Central memory CD8-positive, alpha-beta T cell (primary cell): ENCODE data around the gene GPRC6A.
"Not testable (repeated sequence)": the region's sequence is repeated elsewhere in the genome, so short reads cannot be mapped to it uniquely, and the experiment has no call there.

Experiments
- ATAC-seq: fragments of 150-1000 bp; cut with Tn5 transposase; replicated peaks from 2 replicates; pipeline ENCODE4 v1.10.0; 2022; ENCODE audit warnings: mild to moderate bottlenecking, moderate FRiP score, moderate number of reproducible peaks; ENCODE audit not compliant: poor library complexity, severe bottlenecking; ENCODE audit errors: extremely low read depth
- DNase-seq, 2 donors: peaks; one replicate each; pipeline ENCODE4 v3.0.0; 2021; ENCODE audit warnings: low spot score in 2 of 2
- H3K27ac Mint-ChIP-seq: one replicate; pipeline ENCODE4 v1.8.0; 2022; ENCODE audit warnings: low read depth, mild to moderate bottlenecking, moderate library complexity, mixed read lengths
- H3K27me3 Mint-ChIP-seq: one replicate; pipeline ENCODE4 v1.8.0; 2022; ENCODE audit warnings: mixed read lengths
- H3K36me3 Mint-ChIP-seq: one replicate; pipeline ENCODE4 v1.8.0; 2022; ENCODE audit warnings: mild to moderate bottlenecking, moderate library complexity, mixed read lengths; ENCODE audit not compliant: insufficient read depth
- H3K4me1 Mint-ChIP-seq: one replicate; pipeline ENCODE4 v1.8.0; 2022; ENCODE audit warnings: mixed read lengths
- H3K4me3 Mint-ChIP-seq: one replicate; pipeline ENCODE4 v1.8.0; 2022; ENCODE audit warnings: mild to moderate bottlenecking, moderate library complexity, mixed read lengths
- H3K9me3 Mint-ChIP-seq: one replicate; pipeline ENCODE4 v1.8.0; 2022; ENCODE audit warnings: mixed read lengths

The GPRC6A gene

GRCh38 chr6:116834526-116834925, 5.6 kb upstream of the GPRC6A start:
- peaks cover 11% of the 10 kb centered on the region for H3K9me3 Mint-ChIP-seq
- ATAC-seq, DNase-seq, H3K27me3 Mint-ChIP-seq, H3K27ac Mint-ChIP-seq, H3K36me3 Mint-ChIP-seq, H3K4me3 Mint-ChIP-seq, H3K4me1 Mint-ChIP-seq: not testable (repeated sequence)

GRCh38 chr6:116827561-116828240, 1.2 kb downstream of the GPRC6A start:
- no peaks in the 10 kb centered on the region for H3K4me1 Mint-ChIP-seq
- H3K4me3 Mint-ChIP-seq = no peak overlapping the region
- no peaks in the 10 kb centered on the region for H3K36me3 Mint-ChIP-seq
- DNase-seq (no peak), ATAC-seq (no peak)
- H3K27me3 Mint-ChIP-seq = no peaks in the 10 kb centered on the region
- peaks cover 10% of the 10 kb centered on the region for H3K9me3 Mint-ChIP-seq
- H3K27ac Mint-ChIP-seq = no peak overlapping the region

- not testable (repeated sequence) for H3K27ac Mint-ChIP-seq, H3K4me3 Mint-ChIP-seq, DNase-seq, ATAC-seq, H3K36me3 Mint-ChIP-seq, H3K9me3 Mint-ChIP-seq, H3K27me3 Mint-ChIP-seq, H3K4me1 Mint-ChIP-seq
Observed at GRCh38 chr6:116816336-116816735, 12.5 kb downstream of the GPRC6A start.

DNA sequence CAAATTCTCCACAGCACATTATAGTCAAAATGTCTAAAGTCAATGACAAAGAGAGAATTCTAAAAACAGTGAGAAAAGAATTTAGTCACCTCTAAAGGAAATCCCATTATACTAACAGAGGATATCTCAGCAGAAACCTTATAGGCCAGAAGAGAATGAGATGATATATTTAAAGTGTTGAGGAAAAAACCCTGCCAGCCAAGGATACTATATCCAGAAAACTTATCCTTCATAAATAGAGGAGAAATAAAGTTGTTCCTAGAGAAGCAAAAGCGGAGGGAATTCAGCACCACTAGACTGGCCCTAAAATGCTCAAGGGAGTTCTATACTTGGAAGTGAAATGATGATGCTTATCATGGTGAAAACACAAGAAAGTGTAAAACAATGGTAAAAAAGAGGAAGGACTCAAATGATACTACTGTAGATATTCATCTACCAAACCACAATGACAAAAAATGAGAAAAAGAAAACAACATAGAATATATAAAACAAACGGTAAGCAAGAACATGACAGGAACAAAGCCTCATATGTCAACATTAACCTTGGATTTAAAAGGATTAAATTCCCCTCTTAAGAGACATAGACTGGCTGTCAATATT, 16.7 kb downstream of the GPRC6A start:
- DNase-seq = no peak
- Mint-ChIP-seq H3K4me1 (no peaks in the 10 kb centered on the region), H3K4me3 (no peak overlapping the region), H3K27me3 (peaks cover 20% of the 10 kb centered on the region), H3K27ac (no peak overlapping the region), H3K9me3 (peaks cover 6% of the 10 kb centered on the region), H3K36me3 (peaks cover 1% of the 10 kb centered on the region)
- no peak for ATAC-seq

- H3K4me3 Mint-ChIP-seq = no peak overlapping the region
- no peaks in the 10 kb centered on the region for H3K9me3 Mint-ChIP-seq
- no peaks in the 10 kb centered on the region for H3K36me3 Mint-ChIP-seq
- ATAC-seq (no peak), DNase-seq (no peak)
- no peak overlapping the region for H3K27ac Mint-ChIP-seq
- H3K27me3 Mint-ChIP-seq = peaks cover 65% of the 10 kb centered on the region
- H3K4me1 Mint-ChIP-seq = no peaks in the 10 kb centered on the region
Observed at GRCh38 chr6:116801971-116802370, 26.9 kb downstream of the GPRC6A start.

DNA sequence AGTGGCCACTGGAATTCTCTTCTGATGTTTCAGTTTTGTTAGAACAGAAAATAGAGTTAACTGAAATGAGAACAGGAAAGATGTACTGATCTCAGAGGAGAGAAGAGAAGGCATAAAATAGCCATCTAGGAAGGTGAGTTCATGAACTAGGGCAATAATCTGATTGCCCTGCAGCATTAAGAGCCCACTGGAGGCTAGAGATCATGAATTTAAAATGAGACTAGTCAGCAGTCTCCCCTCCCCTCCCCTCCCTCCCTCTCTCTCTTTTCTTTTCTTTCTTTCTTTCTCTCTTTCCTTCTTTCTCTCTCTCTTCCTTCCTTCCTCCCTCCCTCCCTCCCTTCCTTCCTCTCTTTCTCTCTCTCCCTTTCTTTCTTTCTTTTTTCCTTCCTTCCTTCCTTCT, 28.9 kb downstream of the GPRC6A start:
- Mint-ChIP-seq H3K9me3 (no peaks in the 10 kb centered on the region), H3K27ac (no peak overlapping the region), H3K36me3 (no peaks in the 10 kb centered on the region), H3K4me3 (no peak overlapping the region), H3K4me1 (no peaks in the 10 kb centered on the region), H3K27me3 (peaks cover 51% of the 10 kb centered on the region)
- ATAC-seq (no peak), DNase-seq (no peak)

- no peaks in the 10 kb centered on the region for H3K36me3 Mint-ChIP-seq
- no peaks in the 10 kb centered on the region for H3K9me3 Mint-ChIP-seq
- DNase-seq (no peak), ATAC-seq (no peak)
- H3K4me3 Mint-ChIP-seq = no peak overlapping the region
- no peaks in the 10 kb centered on the region for H3K4me1 Mint-ChIP-seq
- H3K27ac Mint-ChIP-seq = no peak overlapping the region
- peaks cover 39% of the 10 kb centered on the region for H3K27me3 Mint-ChIP-seq
Observed at GRCh38 chr6:116797585-116797984, 31.3 kb downstream of the GPRC6A start.

- no peaks in the 10 kb centered on the region for H3K4me1 Mint-ChIP-seq
- H3K27ac Mint-ChIP-seq = no peak overlapping the region
Observed at GRCh38 chr6:116793224-116793623, 35.7 kb downstream of the GPRC6A start.

DNA sequence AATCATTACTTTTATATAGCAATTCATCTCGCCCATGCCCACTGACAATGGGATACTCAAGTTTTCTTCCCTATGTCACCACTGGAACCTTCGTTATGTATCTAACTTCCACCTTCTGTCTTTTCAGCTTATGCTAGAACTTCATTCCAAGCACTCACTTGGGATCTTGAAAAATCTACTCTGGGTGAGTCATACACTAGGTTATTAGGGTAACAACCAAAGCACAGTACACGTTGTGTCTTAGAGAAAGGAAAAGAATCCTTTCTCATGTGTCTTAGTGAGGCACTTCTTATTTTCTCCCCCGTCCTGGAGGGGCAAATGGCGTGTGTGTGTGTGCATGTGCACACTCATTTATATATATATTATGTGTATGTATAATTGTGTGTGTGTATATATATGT, 45.0 kb downstream of the GPRC6A start:
- ATAC-seq (no peak), DNase-seq (no peak)
- peaks cover 2% of the 10 kb centered on the region for H3K36me3 Mint-ChIP-seq
- no peaks in the 10 kb centered on the region for H3K9me3 Mint-ChIP-seq
- peaks cover 46% of the 10 kb centered on the region for H3K27me3 Mint-ChIP-seq
- H3K4me1 Mint-ChIP-seq = no peaks in the 10 kb centered on the region
- no peak overlapping the region for H3K4me3 Mint-ChIP-seq
- H3K27ac Mint-ChIP-seq = no peak overlapping the region

More at GRCh38 chr6:116793224-116793623, 35.7 kb downstream of the GPRC6A start:
- Mint-ChIP-seq H3K27me3 (peaks cover 14% of the 10 kb centered on the region), H3K4me3 (no peak overlapping the region), H3K9me3 (no peaks in the 10 kb centered on the region), H3K36me3 (no peaks in the 10 kb centered on the region)
- no peak for DNase-seq
- ATAC-seq = no peak

DNA sequence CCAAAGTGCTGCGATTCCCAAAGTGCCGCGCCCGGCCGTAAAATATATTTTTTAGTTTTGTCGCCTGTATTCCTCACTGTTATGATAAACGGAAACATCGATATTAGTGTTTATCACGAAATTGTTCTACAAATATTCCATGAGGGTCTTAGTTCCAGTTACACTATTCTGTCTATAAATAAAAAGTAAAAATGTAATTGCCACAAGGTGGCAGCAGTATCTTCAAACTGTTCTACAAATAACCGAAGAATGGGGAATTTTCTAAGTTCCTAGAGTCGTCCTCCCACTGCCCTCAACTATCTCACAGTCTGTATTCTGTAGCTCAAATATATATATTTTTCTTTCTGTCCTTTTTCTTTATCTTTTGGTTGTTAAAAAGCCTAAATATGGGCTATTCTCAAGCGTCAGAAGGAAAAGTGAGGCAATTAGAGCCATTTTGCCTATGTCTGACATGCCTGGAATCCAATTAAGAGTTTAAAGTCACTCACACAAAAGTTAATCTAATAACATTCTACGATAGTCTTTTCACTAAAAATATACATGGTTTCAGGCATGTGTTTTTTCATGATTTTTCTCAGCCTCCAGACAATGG, 49.2 kb downstream of the GPRC6A start:
- no peak overlapping the region for H3K27ac Mint-ChIP-seq
- H3K36me3 Mint-ChIP-seq = peaks cover 2% of the 10 kb centered on the region
- no peak overlapping the region for H3K4me3 Mint-ChIP-seq
- ATAC-seq (no peak), DNase-seq (no peak)
- H3K4me1 Mint-ChIP-seq = no peaks in the 10 kb centered on the region
- H3K27me3 Mint-ChIP-seq = peaks cover 29% of the 10 kb centered on the region
- H3K9me3 Mint-ChIP-seq = no peaks in the 10 kb centered on the region

DNA sequence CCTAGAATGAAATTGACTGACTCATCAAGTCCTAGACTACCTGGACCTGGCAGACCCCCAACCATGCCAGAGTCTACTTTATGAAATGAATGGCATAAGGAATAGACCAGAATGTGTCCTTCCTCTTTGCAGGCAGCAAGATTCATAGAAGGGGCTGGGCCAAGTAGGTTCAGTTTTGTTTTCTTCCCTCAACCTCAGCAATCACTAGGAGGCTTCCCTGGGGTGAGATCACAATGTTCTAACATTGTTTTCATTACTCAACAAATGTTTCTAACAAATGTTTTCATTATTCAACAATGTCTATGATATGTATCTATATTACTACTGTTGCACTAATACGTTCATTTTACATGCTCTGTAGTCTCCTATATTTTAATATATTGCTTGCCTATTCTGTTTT, 55.0 kb downstream of the GPRC6A start:
- Mint-ChIP-seq H3K9me3 (no peaks in the 10 kb centered on the region), H3K27me3 (peaks cover 22% of the 10 kb centered on the region), H3K27ac (no peak overlapping the region), H3K36me3 (no peaks in the 10 kb centered on the region), H3K4me1 (no peaks in the 10 kb centered on the region), H3K4me3 (no peak overlapping the region)
- ATAC-seq = no peak
- no peak for DNase-seq

GRCh38 chr6:116772450-116772849, 56.4 kb downstream of the GPRC6A start:
- Mint-ChIP-seq H3K4me1 (no peaks in the 10 kb centered on the region), H3K9me3 (no peaks in the 10 kb centered on the region), H3K36me3 (no peaks in the 10 kb centered on the region), H3K27ac (no peak overlapping the region), H3K27me3 (peaks cover 30% of the 10 kb centered on the region), H3K4me3 (no peak overlapping the region)
- no peak for ATAC-seq
- DNase-seq = no peak

GRCh38 chr6:116767715-116768114, 61.2 kb downstream of the GPRC6A start:
- ATAC-seq (no peak), DNase-seq (no peak)
- no peak overlapping the region for H3K4me3 Mint-ChIP-seq
- H3K27ac Mint-ChIP-seq = no peak overlapping the region
- H3K27me3 Mint-ChIP-seq = peaks cover 76% of the 10 kb centered on the region
- H3K9me3 Mint-ChIP-seq = no peaks in the 10 kb centered on the region
- peaks cover 9% of the 10 kb centered on the region for H3K4me1 Mint-ChIP-seq
- H3K36me3 Mint-ChIP-seq = no peaks in the 10 kb centered on the region
